ENCODE data around the gene GPR101.

The GPR101 gene

GRCh38 chrX:137033774-137034507 is at the start of gene GPR101:
TSS of gene GPR101 (minus strand) at chrX:137033995. CDS start at chrX:137031674, 2,321 bp downstream.
- TF ChIP-seq ZFX (IDR thresholded peaks at IDR 0.05) (no peak), CTCF (conservative IDR thresholded peaks at IDR 0.05) (no peak)
- H3K27ac ChIP-seq, result no peak within 1 kb of the TSS

- H3K27ac ChIP-seq, result no peak overlapping the region
- no peak for TF ChIP-seq ZFX (IDR thresholded peaks at IDR 0.05)
- no peak for TF ChIP-seq CTCF (conservative IDR thresholded peaks at IDR 0.05)
Measured at GRCh38 chrX:137081239-137081638, 47.4 kb upstream of the GPR101 start.

GRCh38 chrX:137072396-137072795 is 38.6 kb upstream of the GPR101 start:
- H3K27ac ChIP-seq, result no peak overlapping the region
- TF ChIP-seq CTCF (conservative IDR thresholded peaks at IDR 0.05), result no peak

- H3K27ac ChIP-seq, result no peak overlapping the region
- TF ChIP-seq CTCF (conservative IDR thresholded peaks at IDR 0.05), result no peak
- TF ChIP-seq ZFX (IDR thresholded peaks at IDR 0.05), result no peak
Measured at GRCh38 chrX:137071596-137071995, 37.8 kb upstream of the GPR101 start.

GRCh38 chrX:137067147-137067546 is 33.4 kb upstream of the GPR101 start:
- TF ChIP-seq CTCF (conservative IDR thresholded peaks at IDR 0.05) (no peak), ZFX (IDR thresholded peaks at IDR 0.05) (no peak)
- H3K27ac ChIP-seq, result no peak overlapping the region

- H3K27ac ChIP-seq, result no peak overlapping the region
- TF ChIP-seq ZFX (IDR thresholded peaks at IDR 0.05) (no peak), CTCF (conservative IDR thresholded peaks at IDR 0.05) (no peak)
Measured at GRCh38 chrX:137062915-137063617, 29.3 kb upstream of the GPR101 start.

- H3K27ac ChIP-seq, result no peak overlapping the region
- TF ChIP-seq CTCF (conservative IDR thresholded peaks at IDR 0.05) (no peak), ZFX (IDR thresholded peaks at IDR 0.05) (no peak)
Measured at GRCh38 chrX:137058339-137059127, 24.7 kb upstream of the GPR101 start.

Measured in C4-2B (cell line).